ENCODE results near the gene MLH3.

DNA sequence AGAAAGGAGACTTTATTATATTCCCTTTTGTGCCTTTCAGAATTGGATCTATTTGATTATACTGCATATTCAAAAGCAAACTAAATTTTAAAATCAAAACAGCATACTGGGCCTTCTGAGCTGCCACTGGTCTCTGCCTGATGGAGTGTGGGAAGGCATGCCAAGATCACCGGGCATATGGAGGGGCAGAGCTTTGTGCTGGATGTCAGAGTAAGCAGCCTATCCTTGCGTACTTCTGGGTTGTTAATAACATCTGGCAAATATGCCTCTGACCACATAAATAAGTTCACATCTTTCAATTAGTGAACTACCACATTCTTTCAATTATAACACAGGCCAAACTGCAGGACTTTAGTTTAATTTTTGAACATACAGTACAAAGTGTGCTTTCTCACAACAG lies 18.3 kb downstream of the MLH3 start:
- no peak for TF ChIP-seq ZC3H10 (CRISPR knock-in tag; IDR thresholded peaks at IDR 0.05)
- no peak for TF ChIP-seq TSHZ2 (CRISPR knock-in tag; IDR thresholded peaks at IDR 0.05)
- TF ChIP-seq, protein P1, sequence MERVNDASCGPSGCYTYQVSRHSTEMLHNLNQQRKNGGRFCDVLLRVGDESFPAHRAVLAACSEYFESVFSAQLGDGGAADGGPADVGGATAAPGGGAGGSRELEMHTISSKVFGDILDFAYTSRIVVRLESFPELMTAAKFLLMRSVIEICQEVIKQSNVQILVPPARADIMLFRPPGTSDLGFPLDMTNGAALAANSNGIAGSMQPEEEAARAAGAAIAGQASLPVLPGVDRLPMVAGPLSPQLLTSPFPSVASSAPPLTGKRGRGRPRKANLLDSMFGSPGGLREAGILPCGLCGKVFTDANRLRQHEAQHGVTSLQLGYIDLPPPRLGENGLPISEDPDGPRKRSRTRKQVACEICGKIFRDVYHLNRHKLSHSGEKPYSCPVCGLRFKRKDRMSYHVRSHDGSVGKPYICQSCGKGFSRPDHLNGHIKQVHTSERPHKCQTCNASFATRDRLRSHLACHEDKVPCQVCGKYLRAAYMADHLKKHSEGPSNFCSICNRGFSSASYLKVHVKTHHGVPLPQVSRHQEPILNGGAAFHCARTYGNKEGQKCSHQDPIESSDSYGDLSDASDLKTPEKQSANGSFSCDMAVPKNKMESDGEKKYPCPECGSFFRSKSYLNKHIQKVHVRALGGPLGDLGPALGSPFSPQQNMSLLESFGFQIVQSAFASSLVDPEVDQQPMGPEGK (CRISPR knock-in tag; IDR thresholded peaks at IDR 0.05; ENCODE audit: borderline replicate concordance), result no peak
- TF ChIP-seq ZFP3 (CRISPR knock-in tag; IDR thresholded peaks at IDR 0.05), result no peak
- TF ChIP-seq ESRRG (CRISPR knock-in tag; IDR thresholded peaks at IDR 0.05), result no peak
- no peak for TF ChIP-seq SNAI2 (CRISPR knock-in tag; IDR thresholded peaks at IDR 0.05)
- TF ChIP-seq PPARA (CRISPR knock-in tag; IDR thresholded peaks at IDR 0.05; ENCODE audit: borderline replicate concordance), result no peak
- no peak for TF ChIP-seq ZNF565 (CRISPR knock-in tag; conservative IDR thresholded peaks at IDR 0.05; ENCODE audit: low read depth)
- TF ChIP-seq ARNTL (CRISPR knock-in tag; IDR thresholded peaks at IDR 0.05; ENCODE audit: borderline replicate concordance, low read depth), result no peak
- no peak for TF ChIP-seq TOX (CRISPR knock-in tag; IDR thresholded peaks at IDR 0.05; ENCODE audit: borderline replicate concordance)
- TF ChIP-seq ZNF70 (CRISPR knock-in tag; IDR thresholded peaks at IDR 0.05), result no peak
